Measurements from ENCODE around the gene CMAS.

Gene CMAS

GRCh38 chr12:22054155-22054554, 8.1 kb downstream of the CMAS start:
- Histone ChIP-seq H3K9ac (no peak overlapping the region), H3K27ac (no peak overlapping the region), H3K36me3 (peaks cover 43 to 85% (median 52%) of the 10 kb centered on the region in 11 experiments), H4K20me1 (peaks cover 0 to 18% (median 0%) of the 10 kb centered on the region in 11 experiments; a peak in 5 of 22 replicates), H3K27me3 (no peaks in the 10 kb centered on the region), H3K4me1 (peaks cover 0 to 8% (median 0%) of the 10 kb centered on the region in 10 experiments; a peak in 3 of 20 replicates), H3K4me3 (no peak overlapping the region), H3K9me3 (replicated peaks in 1 of 11) (no peaks in the 10 kb centered on the region), H3K4me2 (no peak overlapping the region)
- no peak for TF ChIP-seq Cebpa-rat (IDR thresholded peaks at IDR 0.05)

GRCh38 chr12:22056607-22057006, 10.6 kb downstream of the CMAS start:
- H4K20me1 ChIP-seq, result peaks cover 0 to 10% (median 0%) of the 10 kb centered on the region in 11 experiments; a peak in 3 of 22 replicates
- H3K4me1 ChIP-seq, result peaks cover 0 to 22% (median 10%) of the 10 kb centered on the region in 10 experiments; a peak in 13 of 20 replicates
- peaks cover 44 to 87% (median 62%) of the 10 kb centered on the region in 11 experiments for H3K36me3 ChIP-seq
- no peak for TF ChIP-seq Cebpa-rat (IDR thresholded peaks at IDR 0.05)
- no peak overlapping the region for H3K4me3 ChIP-seq
- no peaks in the 10 kb centered on the region for H3K27me3 ChIP-seq
- no peak overlapping the region for H3K9ac ChIP-seq
- no peaks in the 10 kb centered on the region for H3K9me3 ChIP-seq (replicated peaks in 1 of 11)
- H3K27ac ChIP-seq, result no peak overlapping the region
- no peak overlapping the region for H3K4me2 ChIP-seq

DNA sequence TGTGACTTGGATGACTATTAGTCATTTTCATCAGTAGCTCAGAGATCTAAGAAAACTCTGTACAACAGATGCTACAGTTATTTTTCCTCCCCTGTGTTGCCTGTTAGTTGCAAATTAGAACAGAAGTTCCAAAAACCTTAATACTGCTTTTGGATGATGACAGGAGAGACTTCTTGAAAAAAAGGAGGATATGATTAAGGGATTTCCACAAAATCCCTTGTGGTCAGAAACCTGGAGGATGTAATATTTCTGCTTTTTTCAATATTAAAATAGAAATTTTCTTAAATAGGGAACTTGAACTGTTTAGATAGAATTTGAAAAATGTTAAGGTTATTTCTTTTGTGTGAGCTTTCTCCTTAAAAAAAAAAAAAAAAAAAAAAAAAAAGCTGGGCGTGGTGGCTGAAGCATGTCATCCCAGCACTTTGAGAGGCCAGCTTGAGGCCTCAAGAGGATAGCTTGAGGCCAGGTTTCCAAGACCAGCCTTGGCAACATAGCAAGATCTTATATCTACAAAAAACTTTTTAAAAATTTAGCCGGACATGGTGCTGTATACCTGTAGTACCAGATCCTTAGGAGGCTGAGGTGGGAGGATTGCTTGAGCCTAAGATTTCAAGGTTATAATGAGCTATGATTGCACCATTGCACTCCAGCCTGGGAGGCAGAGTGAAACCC, 14.1 kb downstream of the CMAS start:
- Histone ChIP-seq H3K36me3 (peaks cover 62 to 100% (median 85%) of the 10 kb centered on the region in 11 experiments), H4K20me1 (peaks cover 0 to 10% (median 0%) of the 10 kb centered on the region in 11 experiments; a peak in 1 of 22 replicates), H3K4me2 (peak overlapping the region in 7 of 11 experiments; percentile 9 to 75 (median 50); a peak in 10 of 22 replicates), H3K4me1 (peaks cover 0 to 22% (median 10%) of the 10 kb centered on the region in 10 experiments; a peak in 13 of 20 replicates), H3K4me3 (no peak overlapping the region), H3K9ac (peak overlapping the region in 1 of 11 experiments; percentile 20; a peak in 2 of 22 replicates), H3K9me3 (replicated peaks in 1 of 11) (no peaks in the 10 kb centered on the region), H3K27me3 (no peaks in the 10 kb centered on the region), H3K27ac (peak overlapping the region in 3 of 11 experiments; percentile 1 to 50 (median 43); a peak in 4 of 22 replicates)
- no peak for TF ChIP-seq Cebpa-rat (IDR thresholded peaks at IDR 0.05)

- Histone ChIP-seq H3K9me3 (replicated peaks in 1 of 11) (no peaks in the 10 kb centered on the region), H3K9ac (no peak overlapping the region), H3K27ac (no peak overlapping the region), H3K4me2 (no peak overlapping the region), H3K4me1 (peaks cover 0 to 10% (median 5%) of the 10 kb centered on the region in 10 experiments; a peak in 13 of 20 replicates), H3K36me3 (peaks cover 45 to 75% (median 60%) of the 10 kb centered on the region in 11 experiments), H3K27me3 (no peaks in the 10 kb centered on the region), H3K4me3 (no peak overlapping the region), H4K20me1 (peaks cover 0 to 6% (median 0%) of the 10 kb centered on the region in 11 experiments; a peak in 1 of 22 replicates)
- no peak for TF ChIP-seq Cebpa-rat (IDR thresholded peaks at IDR 0.05)
Observed at GRCh38 chr12:22064968-22065367, 18.9 kb downstream of the CMAS start.

DNA sequence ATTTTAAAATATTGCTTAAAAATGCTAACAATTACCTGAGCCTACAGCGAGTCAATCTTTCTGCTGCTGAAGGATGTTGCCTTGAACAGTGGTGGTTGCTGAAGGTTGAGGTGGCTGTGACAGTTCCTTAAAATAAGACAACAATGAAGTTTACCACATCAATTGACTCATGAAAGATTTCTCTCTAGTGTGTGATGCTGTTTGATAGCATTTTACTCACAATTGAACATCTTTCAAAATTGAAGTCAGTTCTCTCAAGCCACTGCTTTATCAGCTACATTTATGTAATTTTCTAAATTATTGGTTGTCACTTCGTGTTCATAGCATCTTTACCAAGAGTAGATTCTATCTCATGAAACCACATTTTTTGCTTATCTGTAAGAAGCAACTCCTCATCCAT, 20.3 kb downstream of the CMAS start:
- Histone ChIP-seq H3K36me3 (peaks cover 38 to 64% (median 49%) of the 10 kb centered on the region in 11 experiments), H3K4me3 (no peak overlapping the region), H3K4me1 (no peaks in the 10 kb centered on the region), H4K20me1 (no peaks in the 10 kb centered on the region), H3K9ac (no peak overlapping the region), H3K9me3 (replicated peaks in 1 of 11) (no peaks in the 10 kb centered on the region), H3K27me3 (no peaks in the 10 kb centered on the region), H3K4me2 (no peak overlapping the region), H3K27ac (no peak overlapping the region)
- no peak for TF ChIP-seq Cebpa-rat (IDR thresholded peaks at IDR 0.05)

GRCh38 chr12:22069851-22070250, 23.8 kb downstream of the CMAS start:
- H3K27me3 ChIP-seq, result no peaks in the 10 kb centered on the region
- H3K9ac ChIP-seq, result no peak overlapping the region
- no peak overlapping the region for H3K4me2 ChIP-seq
- no peak overlapping the region for H3K4me3 ChIP-seq
- H3K4me1 ChIP-seq, result no peaks in the 10 kb centered on the region
- peaks cover 0 to 13% (median 6%) of the 10 kb centered on the region in 11 experiments; a peak in 4 of 22 replicates for H3K9me3 ChIP-seq (replicated peaks in 1 of 11)
- peaks cover 16 to 33% (median 20%) of the 10 kb centered on the region in 11 experiments for H3K36me3 ChIP-seq
- no peak for TF ChIP-seq Cebpa-rat (IDR thresholded peaks at IDR 0.05)
- no peaks in the 10 kb centered on the region for H4K20me1 ChIP-seq
- H3K27ac ChIP-seq, result no peak overlapping the region

GRCh38 chr12:22082190-22082701, 36.2 kb downstream of the CMAS start:
- Histone ChIP-seq H3K36me3 (no peaks in the 10 kb centered on the region), H3K9ac (no peak overlapping the region), H3K27ac (no peak overlapping the region), H3K27me3 (no peaks in the 10 kb centered on the region), H3K4me2 (peak overlapping the region in 1 of 11 experiments; percentile 3; a peak in 1 of 22 replicates), H4K20me1 (no peaks in the 10 kb centered on the region), H3K4me3 (no peak overlapping the region), H3K9me3 (replicated peaks in 1 of 11) (no peaks in the 10 kb centered on the region), H3K4me1 (peaks cover 0 to 11% (median 0%) of the 10 kb centered on the region in 10 experiments; a peak in 4 of 20 replicates)
- no peak for TF ChIP-seq Cebpa-rat (IDR thresholded peaks at IDR 0.05)

DNA sequence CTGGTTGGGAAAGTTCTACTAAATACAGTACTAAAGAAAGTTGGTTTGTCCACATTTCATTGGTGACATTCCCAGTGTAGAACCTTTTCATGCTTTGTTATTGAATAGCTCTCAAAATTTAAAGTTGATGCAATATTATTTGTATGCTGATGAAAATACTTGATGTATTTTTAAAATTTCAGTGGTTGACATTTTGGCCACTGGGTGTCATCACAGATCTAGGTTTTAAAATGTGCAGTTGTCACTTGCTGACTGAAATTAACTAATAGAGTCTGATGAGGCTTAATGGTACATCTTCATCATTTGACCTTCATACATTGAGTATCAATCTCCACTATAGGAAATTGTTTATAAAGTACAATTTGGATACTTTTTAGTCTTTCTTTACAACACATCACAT, 37.1 kb downstream of the CMAS start:
- Histone ChIP-seq H3K9me3 (replicated peaks in 1 of 11) (no peaks in the 10 kb centered on the region), H3K27ac (no peak overlapping the region)

DNA sequence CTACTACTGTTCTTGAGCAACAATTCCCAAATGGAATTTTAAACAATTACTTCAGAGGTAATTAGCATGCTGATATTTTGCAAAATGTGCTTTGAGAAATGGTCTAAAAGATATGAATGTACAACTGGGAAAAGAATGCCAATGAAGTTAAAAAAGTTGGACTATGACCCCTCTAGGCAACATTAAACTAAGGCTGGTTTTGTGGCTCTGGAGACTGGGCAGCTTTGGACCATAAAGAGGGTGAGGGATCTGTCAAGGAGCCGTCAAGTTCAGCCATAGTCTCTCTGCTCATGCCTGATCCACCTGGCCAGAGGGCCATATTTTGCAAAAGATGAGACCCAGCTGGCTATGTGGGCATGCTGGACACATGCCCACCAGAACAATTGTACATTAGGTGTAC, 38.8 kb downstream of the CMAS start:
- Histone ChIP-seq H4K20me1 (no peaks in the 10 kb centered on the region), H3K27ac (no peak overlapping the region), H3K36me3 (no peaks in the 10 kb centered on the region), H3K4me3 (no peak overlapping the region), H3K4me1 (peaks cover 0 to 11% (median 0%) of the 10 kb centered on the region in 10 experiments; a peak in 4 of 20 replicates), H3K9me3 (replicated peaks in 1 of 11) (peaks cover 0 to 5% (median 2%) of the 10 kb centered on the region in 11 experiments; a peak in 8 of 22 replicates), H3K27me3 (no peaks in the 10 kb centered on the region), H3K4me2 (no peak overlapping the region), H3K9ac (no peak overlapping the region)
- TF ChIP-seq Cebpa-rat (IDR thresholded peaks at IDR 0.05), result no peak

More for the DNA sequence above, 37.1 kb downstream of the CMAS start:
- Histone ChIP-seq H3K27me3 (no peaks in the 10 kb centered on the region), H3K9ac (no peak overlapping the region), H3K36me3 (no peaks in the 10 kb centered on the region), H3K4me2 (no peak overlapping the region), H3K4me1 (peaks cover 0 to 11% (median 0%) of the 10 kb centered on the region in 10 experiments; a peak in 4 of 20 replicates), H4K20me1 (no peaks in the 10 kb centered on the region), H3K4me3 (no peak overlapping the region)
- no peak for TF ChIP-seq Cebpa-rat (IDR thresholded peaks at IDR 0.05)

All from BLaER1 treated with 17β-estradiol and CSF1 and Interleukin-3, amounts not matched to agents 10 nM and 100 nM (cell line).